Left ventricle myocardium inferior (tissue), 1 donor: ENCODE data around the gene HECTD4. TPM values are rescaled to one million over a fixed set of nuclear protein-coding genes. Genes with fewer than 3 reads are reported as not detected.

Experiments used
- DNase-seq: peaks from one replicate; pipeline ENCODE4 v3.0.0-alpha.2; 2020
- H3K27ac ChIP-seq: fragments of 200-600 bp; replicated peaks from 2 replicates; pipeline ENCODE4 v1.8.0; 2021
- H3K27me3 ChIP-seq: fragments of 200-600 bp; 2 replicates; pipeline ENCODE4 v1.8.0; 2021; ENCODE audit warnings: low read depth
- H3K36me3 ChIP-seq: fragments of 200-600 bp; 2 replicates; pipeline ENCODE4 v1.8.0; 2021
- H3K4me1 ChIP-seq: fragments of 200-600 bp; 2 replicates; pipeline ENCODE4 v1.8.0; 2021
- H3K4me3 ChIP-seq: fragments of 200-600 bp; 2 replicates; pipeline ENCODE4 v1.8.0; 2021; ENCODE audit warnings: mild to moderate bottlenecking, moderate library complexity
- H3K9me3 ChIP-seq: fragments of 200-600 bp; replicated peaks from 2 replicates; pipeline ENCODE4 v1.8.0; 2021
- intact Hi-C: fragments of 100-400 bp; cut with micrococcal nuclease; formaldehyde crosslinking; loops from one replicate; pipeline ENCODE4 v1.11.0; 2022
- total RNA-seq: library from RNA; stranded (reverse); fragmentation: NEBNext Ultra II Directional; extraction: Animal tissue kit (Norgen Biotek cat#: 25700); gene quantifications from one replicate; pipeline ENCODE4 v1.2.1, GENCODE V29; 2021
- TF ChIP-seq, protein P1 (sequence below): fragments of 200-600 bp; IDR thresholded peaks from 2 replicates; pipeline ENCODE4 v1.8.0; 2021; ENCODE audit warnings: antibody characterized with exemption, mild to moderate bottlenecking, borderline replicate concordance
- donor health status: DM: no; HTN: yes; CAD: no; lungs with severe emphysema.

HECTD4 gene
- total RNA-seq, 1 donor from 2014 or later, result 23.4 TPM

DNA sequence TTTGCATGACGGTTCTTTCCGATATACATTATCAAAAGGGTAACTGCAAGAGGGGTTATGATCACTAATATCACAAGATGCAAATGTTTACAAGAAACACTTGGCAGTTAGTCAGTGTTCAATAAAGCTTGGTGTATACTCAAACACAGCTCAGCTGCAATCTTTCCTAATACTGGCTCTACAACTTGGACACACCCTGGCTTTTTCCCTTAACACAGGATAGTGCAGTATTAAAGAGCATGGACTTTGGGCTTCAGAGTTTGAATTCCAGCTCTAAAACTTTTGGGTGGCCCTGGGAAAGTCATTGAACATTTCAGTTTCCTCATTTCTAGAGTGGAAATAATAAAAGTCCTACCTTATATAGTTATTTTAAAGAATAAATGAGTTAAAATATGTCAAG lies 107.0 kb downstream of the HECTD4 start:
- no peak overlapping the region for H3K4me3 ChIP-seq
- no peaks in the 10 kb centered on the region for H3K9me3 ChIP-seq
- intact Hi-C loops, result no loop called here
- no peak for DNase-seq
- H3K27ac ChIP-seq, result no peak overlapping the region
- H3K4me1 ChIP-seq, result no peaks in the 10 kb centered on the region
- H3K36me3 ChIP-seq, result peaks cover 66% of the 10 kb centered on the region
- TF ChIP-seq, protein P1, sequence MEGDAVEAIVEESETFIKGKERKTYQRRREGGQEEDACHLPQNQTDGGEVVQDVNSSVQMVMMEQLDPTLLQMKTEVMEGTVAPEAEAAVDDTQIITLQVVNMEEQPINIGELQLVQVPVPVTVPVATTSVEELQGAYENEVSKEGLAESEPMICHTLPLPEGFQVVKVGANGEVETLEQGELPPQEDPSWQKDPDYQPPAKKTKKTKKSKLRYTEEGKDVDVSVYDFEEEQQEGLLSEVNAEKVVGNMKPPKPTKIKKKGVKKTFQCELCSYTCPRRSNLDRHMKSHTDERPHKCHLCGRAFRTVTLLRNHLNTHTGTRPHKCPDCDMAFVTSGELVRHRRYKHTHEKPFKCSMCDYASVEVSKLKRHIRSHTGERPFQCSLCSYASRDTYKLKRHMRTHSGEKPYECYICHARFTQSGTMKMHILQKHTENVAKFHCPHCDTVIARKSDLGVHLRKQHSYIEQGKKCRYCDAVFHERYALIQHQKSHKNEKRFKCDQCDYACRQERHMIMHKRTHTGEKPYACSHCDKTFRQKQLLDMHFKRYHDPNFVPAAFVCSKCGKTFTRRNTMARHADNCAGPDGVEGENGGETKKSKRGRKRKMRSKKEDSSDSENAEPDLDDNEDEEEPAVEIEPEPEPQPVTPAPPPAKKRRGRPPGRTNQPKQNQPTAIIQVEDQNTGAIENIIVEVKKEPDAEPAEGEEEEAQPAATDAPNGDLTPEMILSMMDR, result no peak
- H3K27me3 ChIP-seq, result no peaks in the 10 kb centered on the region

DNA sequence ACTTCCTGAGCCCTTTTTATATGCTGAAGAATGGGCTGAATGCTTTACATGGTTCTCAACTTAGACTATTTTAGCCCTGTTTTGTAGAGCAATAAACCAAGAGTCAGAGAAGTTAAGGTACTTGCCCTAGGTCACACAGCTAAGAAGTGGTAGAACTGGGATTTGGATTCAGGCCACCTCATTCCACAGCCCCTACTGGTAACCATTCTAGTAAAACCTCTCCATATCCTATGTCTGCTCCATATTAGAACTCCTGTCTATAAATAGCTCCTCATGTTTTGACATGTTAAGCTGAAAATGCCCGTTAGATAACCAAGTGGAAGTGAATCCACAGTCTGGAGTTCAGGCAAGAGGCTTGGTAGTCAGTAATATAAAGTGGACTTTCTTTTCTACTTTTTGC lies 111.6 kb downstream of the HECTD4 start:
- Histone ChIP-seq H3K27ac (no peak overlapping the region), H3K36me3 (peaks cover 80% of the 10 kb centered on the region), H3K4me1 (no peaks in the 10 kb centered on the region), H3K4me3 (no peak overlapping the region), H3K9me3 (no peaks in the 10 kb centered on the region), H3K27me3 (no peaks in the 10 kb centered on the region)
- no peak for DNase-seq
- intact Hi-C loops, result no loop called here
- TF ChIP-seq, protein P1, result no peak

DNA sequence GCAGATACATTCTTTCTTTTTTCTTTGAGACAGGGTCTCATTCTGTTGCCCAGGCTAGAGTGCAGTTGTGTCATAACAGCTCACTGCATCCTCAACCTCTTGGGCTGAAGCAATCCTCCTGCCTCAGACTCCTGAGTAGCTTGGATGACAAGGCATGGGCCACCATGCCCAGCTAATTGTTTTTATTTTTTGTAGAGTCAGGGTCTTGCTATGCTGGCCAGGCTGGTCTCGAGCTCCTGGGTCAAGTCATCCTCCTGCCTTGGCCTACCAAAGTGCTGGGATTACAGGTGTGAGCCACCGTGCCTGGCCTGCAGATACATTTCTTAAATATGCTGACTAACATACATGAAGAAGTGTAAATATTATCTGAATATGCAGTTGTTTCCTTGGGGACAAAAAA lies 115.8 kb downstream of the HECTD4 start:
- Histone ChIP-seq H3K27ac (no peak overlapping the region), H3K9me3 (no peaks in the 10 kb centered on the region), H3K27me3 (no peaks in the 10 kb centered on the region), H3K4me1 (no peaks in the 10 kb centered on the region), H3K36me3 (peaks cover 76% of the 10 kb centered on the region), H3K4me3 (no peak overlapping the region)
- DNase-seq, result no peak
- TF ChIP-seq, protein P1, result no peak
- intact Hi-C loops, result no loop called here

DNA sequence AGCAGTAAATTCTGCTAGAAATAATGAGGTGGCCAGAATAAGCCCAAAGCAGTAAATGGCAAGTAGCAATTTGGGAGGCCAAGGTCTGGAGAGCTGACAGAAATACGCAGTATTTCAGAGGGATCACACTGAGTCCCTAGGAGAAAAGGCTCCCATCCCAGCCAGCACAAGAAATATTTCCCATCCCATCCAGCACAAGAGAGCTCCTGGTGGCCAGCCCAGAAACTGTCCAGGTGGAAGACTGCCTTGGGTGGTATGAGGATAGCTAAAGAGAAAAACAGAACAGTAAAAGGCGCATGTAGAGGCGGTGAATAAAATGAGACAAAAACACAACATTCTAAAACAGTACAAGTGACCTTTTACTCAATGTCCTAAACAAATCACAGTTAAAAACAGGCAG lies 120.7 kb downstream of the HECTD4 start:
- TF ChIP-seq, protein P1, result peak; percentile 35
- DNase-seq, result no peak
- Histone ChIP-seq H3K27ac (no peak overlapping the region), H3K9me3 (no peaks in the 10 kb centered on the region), H3K4me1 (no peaks in the 10 kb centered on the region), H3K4me3 (no peak overlapping the region), H3K36me3 (peaks cover 81% of the 10 kb centered on the region), H3K27me3 (no peaks in the 10 kb centered on the region)
- intact Hi-C loops, result no loop called here

DNA sequence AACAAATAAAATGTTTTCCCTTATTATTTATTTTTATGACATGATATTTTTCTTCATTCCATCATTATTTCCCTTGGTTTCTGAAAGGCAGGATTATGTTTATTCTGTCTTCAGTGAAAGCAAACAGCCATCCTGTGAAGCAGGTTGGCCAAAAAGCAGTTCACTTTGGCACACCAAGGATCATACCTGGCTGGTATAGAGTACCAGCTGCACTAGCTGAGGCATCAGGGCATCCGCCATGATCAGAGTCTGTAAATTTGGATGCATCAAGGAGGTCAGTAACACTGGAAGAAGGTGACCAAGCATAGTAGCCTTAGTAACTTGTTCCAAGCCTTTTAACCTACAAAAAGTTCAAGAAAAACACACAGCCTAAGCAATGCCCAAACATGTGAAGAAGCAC lies 123.3 kb downstream of the HECTD4 start:
- no peaks in the 10 kb centered on the region for H3K4me1 ChIP-seq
- no peak overlapping the region for H3K4me3 ChIP-seq
- H3K27me3 ChIP-seq, result no peaks in the 10 kb centered on the region
- H3K27ac ChIP-seq, result no peak overlapping the region
- DNase-seq, result no peak
- no peaks in the 10 kb centered on the region for H3K9me3 ChIP-seq
- intact Hi-C loops, result no loop called here
- TF ChIP-seq, protein P1, result no peak
- H3K36me3 ChIP-seq, result peaks cover 85% of the 10 kb centered on the region

DNA sequence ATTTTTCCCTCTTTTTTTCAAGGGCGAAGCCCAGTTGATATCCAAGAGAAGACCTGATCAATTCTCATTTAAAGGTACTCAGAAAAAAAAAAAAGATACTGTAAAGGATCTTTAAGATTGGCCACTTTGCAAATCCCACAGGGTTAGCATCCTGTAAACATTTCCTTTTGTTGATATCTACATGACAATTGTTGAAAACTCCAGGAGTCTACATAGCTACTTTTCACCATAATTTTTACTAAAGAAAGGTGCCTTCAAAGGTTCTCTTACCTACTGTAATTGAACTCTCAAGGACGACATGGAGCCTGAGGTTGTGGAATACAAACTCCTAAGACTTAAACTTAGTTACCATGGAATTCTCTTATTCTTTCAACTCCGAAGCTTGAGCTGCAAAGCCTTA lies 125.5 kb downstream of the HECTD4 start:
- peaks cover 98% of the 10 kb centered on the region for H3K36me3 ChIP-seq
- no peaks in the 10 kb centered on the region for H3K9me3 ChIP-seq
- no peak for DNase-seq
- no peaks in the 10 kb centered on the region for H3K4me1 ChIP-seq
- no peak overlapping the region for H3K27ac ChIP-seq
- H3K27me3 ChIP-seq, result no peaks in the 10 kb centered on the region
- no peak overlapping the region for H3K4me3 ChIP-seq
- TF ChIP-seq, protein P1, result no peak
- intact Hi-C loops, result no loop called here
